Esophagus squamous epithelium (tissue), 5 donors: Measurements from ENCODE around the gene FAM20A. TPM values are rescaled to one million over a fixed set of nuclear protein-coding genes. Genes with fewer than 3 reads are reported as not detected.

Experiments
- DNase-seq: peaks from one replicate; lab custom pipeline; 2025; lab: John Stamatoyannopoulos, UW
- H3K27ac ChIP-seq, 4 donors: fragments of 200-600 bp; sonication (generic); one replicate each; pipeline ENCODE4 v1.5.1; 2016 to 2019; ENCODE audit warnings: mild to moderate bottlenecking in 1 of 4
- H3K27me3 ChIP-seq, 4 donors: fragments of 200-600 bp; sonication (generic); 1 replicate in 3 of 4; 2 replicates in 1 of 4; pipeline versions ENCODE4 v1.5.1 to v1.6.0; 2017 to 2021; ENCODE audit warnings: antibody characterized with exemption in 1 of 4
- H3K36me3 ChIP-seq, 3 donors: fragments of 200-600 bp; sonication (generic); one replicate each; pipeline ENCODE4 v1.5.1; 2016 to 2019
- H3K4me1 ChIP-seq, 3 donors: fragments of 200-600 bp; sonication (generic); one replicate each; pipeline ENCODE4 v1.5.1; 2017 to 2019
- H3K4me3 ChIP-seq, 4 donors: fragments of 200-600 bp; sonication (generic); 1 replicate in 3 of 4; 2 replicates in 1 of 4; pipeline ENCODE4 v1.5.1; 2016 to 2019; ENCODE audit warnings: mild to moderate bottlenecking in 2 of 4, moderate library complexity in 1 of 4
- H3K9me3 ChIP-seq, 3 donors: fragments of 200-600 bp; sonication (generic); one replicate each; pipeline ENCODE4 v1.5.1; 2016 to 2019
- CTCF ChIP-seq, 6 experiments: fragments of 450-650 bp in 4 of 6; fragments of 200-600 bp in 2 of 6; sonication (generic) in 2 of 6; IDR thresholded peaks; one replicate each; pipeline ENCODE4 v1.5.1; 2016 to 2019; ENCODE audit warnings: antibody characterized with exemption in 6 of 6, mild to moderate bottlenecking in 4 of 6, moderate library complexity in 4 of 6
- POLR2A ChIP-seq, 4 donors: fragments of 450-650 bp; IDR thresholded peaks; one replicate each; pipeline ENCODE4 v1.6.1; 2017; ENCODE audit warnings: antibody characterized with exemption in 4 of 4, mild to moderate bottlenecking in 4 of 4, moderate library complexity in 3 of 4
- WGBS, 2 donors: methylation state at CpG; one replicate each; pipeline ENCODE4 v1.1.5; 2018; 5-methylcytosine and 5-hydroxymethylcytosine counted together
- intact Hi-C: fragments of 100-400 bp; cut with DNase I; formaldehyde crosslinking; loops from one replicate; pipeline ENCODE4 v1.15.0; 2022
- total RNA-seq, 4 donors: library from RNA; depleted of rRNA; stranded (reverse); fragments of >200 nt; gene quantifications; one replicate each; pipeline ENCODE4 v1.1.0, GENCODE V29; 2016
- donor health status: DM: yes; HTN: yes; CAD: no.

The FAM20A gene
- total RNA-seq, 4 donors from 2014 or later = 4.0 to 15.3 (median 7.8) TPM

- Histone ChIP-seq H3K4me1 (peaks cover 0 to 25% (median 4%) of the 10 kb centered on the region in 3 donors), H3K27ac (no peak overlapping the region), H3K36me3 (peaks cover 0 to 37% (median 9%) of the 10 kb centered on the region in 3 donors), H3K9me3 (no peaks in the 10 kb centered on the region), H3K27me3 (no peaks in the 10 kb centered on the region), H3K4me3 (no peak overlapping the region)
- 80 to 94% methylated on average over 10 to 11 of the region's 13 CpGs for WGBS, 2 donors
- intact Hi-C loops = loop anchor here (10.0 kb wide), 1 partner anchor 222 kb away; no protein-coding TSS in a partner anchor
- DNase-seq = no peak
- TF ChIP-seq POLR2A (IDR thresholded peaks at IDR 0.05) = no peak
- TF ChIP-seq CTCF (IDR thresholded peaks at IDR 0.05) = no peak
These were observed 58.3 kb downstream of the FAM20A start for GRCh38 chr17:68542698-68543463.

GRCh38 chr17:68541816-68542215 is 59.4 kb downstream of the FAM20A start:
- Histone ChIP-seq H3K27ac (no peak overlapping the region), H3K4me1 (peaks cover 0 to 25% (median 4%) of the 10 kb centered on the region in 3 donors), H3K27me3 (no peaks in the 10 kb centered on the region), H3K4me3 (no peak overlapping the region), H3K36me3 (peaks cover 6 to 47% (median 9%) of the 10 kb centered on the region in 3 donors), H3K9me3 (no peaks in the 10 kb centered on the region)
- DNase-seq = no peak
- WGBS, 2 donors = 83 to 87% methylated on average over 4 to 5 of the region's 6 CpGs
- no peak for TF ChIP-seq POLR2A (IDR thresholded peaks at IDR 0.05)
- no peak for TF ChIP-seq CTCF (IDR thresholded peaks at IDR 0.05)
- intact Hi-C loops = loop anchor here (10.0 kb wide), 1 partner anchor 223 kb away; no protein-coding TSS in a partner anchor

GRCh38 chr17:68540981-68541380 is 60.2 kb downstream of the FAM20A start:
- peaks cover 6 to 56% (median 9%) of the 10 kb centered on the region in 3 donors for H3K36me3 ChIP-seq

GRCh38 chr17:68539548-68540467 is 61.4 kb downstream of the FAM20A start:
- H3K9me3 ChIP-seq = no peaks in the 10 kb centered on the region
- peaks cover 0 to 25% (median 4%) of the 10 kb centered on the region in 3 donors for H3K4me1 ChIP-seq
- no peak overlapping the region for H3K4me3 ChIP-seq
- intact Hi-C loops = loop anchor here (5.0 to 10.0 kb wide), 2 partner anchors 72 to 225 kb away; no protein-coding TSS in a partner anchor
- H3K36me3 ChIP-seq = peaks cover 6 to 67% (median 9%) of the 10 kb centered on the region in 3 donors
- WGBS, 2 donors = 49 to 59% methylated on average over 16 to 19 of the region's 20 CpGs
- TF ChIP-seq POLR2A (IDR thresholded peaks at IDR 0.05) (no peak), CTCF (IDR thresholded peaks at IDR 0.05) (peak in 5 of 6 experiments; percentile 28 to 60 (median 31))
- no peaks in the 10 kb centered on the region for H3K27me3 ChIP-seq
- DNase-seq = no peak
- H3K27ac ChIP-seq = no peak overlapping the region

More at GRCh38 chr17:68540981-68541380, 60.2 kb downstream of the FAM20A start:
- WGBS, 2 donors = 88 to 95% methylated on average over 7 to 8 of the region's 8 CpGs
- TF ChIP-seq CTCF (IDR thresholded peaks at IDR 0.05) = no peak
- TF ChIP-seq POLR2A (IDR thresholded peaks at IDR 0.05) = no peak
- Histone ChIP-seq H3K27me3 (no peaks in the 10 kb centered on the region), H3K27ac (no peak overlapping the region), H3K4me1 (peaks cover 0 to 25% (median 4%) of the 10 kb centered on the region in 3 donors), H3K9me3 (no peaks in the 10 kb centered on the region), H3K4me3 (no peak overlapping the region)
- DNase-seq = no peak
- intact Hi-C loops = loop anchor here (10.0 kb wide), 1 partner anchor 224 kb away; no protein-coding TSS in a partner anchor
